SU-DHL-6 (cell line): Measurements from ENCODE around the gene BMPR2.

Experiments
- H2AFZ ChIP-seq: fragments of 200-600 bp; sonication (generic); 2 replicates; pipeline ENCODE4 v1.6.1; 2014; ENCODE audit warnings: low read depth, mild to moderate bottlenecking, moderate library complexity, mixed read lengths, antibody characterized with exemption, low read length; ENCODE audit not compliant: severe bottlenecking
- H3F3A ChIP-seq: fragments of 200-600 bp; shearing (Covaris generic); 2 replicates; pipeline ENCODE4 v1.6.0; 2016; ENCODE audit warnings: antibody characterized with exemption, mild to moderate bottlenecking; ENCODE audit not compliant: insufficient read depth
- H3K27ac ChIP-seq: fragments of 200-600 bp; sonication (generic); 2 replicates; pipeline ENCODE4 v1.5.1; 2016; ENCODE audit warnings: low read depth, mild to moderate bottlenecking, low read length, moderate library complexity, mixed read lengths
- H3K27me3 ChIP-seq: fragments of 200-600 bp; sonication (generic), shearing (Covaris generic); 2 replicates; pipeline ENCODE4 v1.6.0; 2014; ENCODE audit warnings: mild to moderate bottlenecking, low read length
- H3K36me3 ChIP-seq: fragments of 200-600 bp; sonication (generic); 2 replicates; pipeline ENCODE4 v1.6.1; 2014; ENCODE audit warnings: mild to moderate bottlenecking, low read length, mixed read lengths
- H3K4me2 ChIP-seq: fragments of 300-600, 200-600 bp; shearing (Covaris generic), sonication (generic); 2 replicates; pipeline ENCODE4 v1.6.0; 2014; ENCODE audit warnings: low read length, low read depth, mild to moderate bottlenecking; ENCODE audit not compliant: poor library complexity, severe bottlenecking
- H3K4me3 ChIP-seq: fragments of 200-600 bp; sonication (generic); 2 replicates; pipeline ENCODE4 v1.5.1; 2014; ENCODE audit warnings: antibody characterized with exemption, low read length, mild to moderate bottlenecking, mixed read lengths; ENCODE audit not compliant: insufficient read depth, poor library complexity, severe bottlenecking
- H3K79me2 ChIP-seq: fragments of 200-600 bp; sonication (generic); 2 replicates; pipeline ENCODE4 v1.6.1; 2014; ENCODE audit warnings: mild to moderate bottlenecking, low read length, moderate library complexity; ENCODE audit not compliant: insufficient read depth
- H3K9ac ChIP-seq: fragments of 200-600 bp; sonication (generic); 2 replicates; pipeline ENCODE4 v1.7.0; 2014; ENCODE audit warnings: mild to moderate bottlenecking, low read length
- H3K9me2 ChIP-seq: fragments of 200-600 bp; sonication (generic); replicated peaks from 2 replicates; pipeline ENCODE4 v1.6.1; 2014; ENCODE audit warnings: low read length; ENCODE audit not compliant: insufficient read depth
- H3K9me3 ChIP-seq: fragments of 200-600 bp; sonication (generic); 2 replicates; pipeline ENCODE4 v1.6.1; 2014; ENCODE audit warnings: low read length, mixed read lengths; ENCODE audit not compliant: insufficient read depth
- H4K20me1 ChIP-seq: fragments of 200-600 bp; sonication (generic); 2 replicates; pipeline ENCODE4 v1.6.1; 2014; ENCODE audit warnings: low read depth, mild to moderate bottlenecking, antibody characterized with exemption, low read length, moderate library complexity, mixed read lengths
- EZH2phosphoT487 ChIP-seq: fragments of 200-600 bp; sonication (generic), shearing (Covaris generic); conservative IDR thresholded peaks from 2 replicates; pipeline ENCODE4 v1.6.1; 2018; ENCODE audit warnings: mild to moderate bottlenecking, antibody characterized with exemption, low read length, moderate library complexity, mixed read lengths
- TF ChIP-seq, protein P1 (sequence below): fragments of 200-600 bp; sonication (generic); IDR thresholded peaks from one replicate; pipeline ENCODE4 v1.5.1; 2017; ENCODE audit warnings: antibody characterized with exemption, mild to moderate bottlenecking, low read length, moderate library complexity; ENCODE audit not compliant: insufficient read depth, poor library complexity, severe bottlenecking

The BMPR2 gene

DNA sequence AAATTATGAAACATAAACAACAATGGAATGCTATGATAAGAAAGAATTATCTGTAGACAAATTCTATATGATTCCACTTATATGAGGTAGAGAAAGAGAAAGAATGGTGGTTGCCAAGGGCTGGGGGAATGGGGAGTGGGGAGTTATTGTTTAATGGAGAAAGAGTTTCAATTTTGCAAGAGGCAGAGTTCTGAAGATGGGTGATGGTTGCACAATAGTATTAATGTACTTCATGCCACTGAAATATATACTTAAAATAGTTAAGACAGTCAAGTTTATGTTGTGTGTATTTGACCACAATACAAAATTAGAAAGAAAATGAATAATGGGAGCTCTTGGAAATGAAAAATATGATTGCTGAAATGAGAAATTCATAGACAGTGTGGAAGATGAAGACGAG lies 236.0 kb downstream of the BMPR2 start:
- TF ChIP-seq, protein P1, sequence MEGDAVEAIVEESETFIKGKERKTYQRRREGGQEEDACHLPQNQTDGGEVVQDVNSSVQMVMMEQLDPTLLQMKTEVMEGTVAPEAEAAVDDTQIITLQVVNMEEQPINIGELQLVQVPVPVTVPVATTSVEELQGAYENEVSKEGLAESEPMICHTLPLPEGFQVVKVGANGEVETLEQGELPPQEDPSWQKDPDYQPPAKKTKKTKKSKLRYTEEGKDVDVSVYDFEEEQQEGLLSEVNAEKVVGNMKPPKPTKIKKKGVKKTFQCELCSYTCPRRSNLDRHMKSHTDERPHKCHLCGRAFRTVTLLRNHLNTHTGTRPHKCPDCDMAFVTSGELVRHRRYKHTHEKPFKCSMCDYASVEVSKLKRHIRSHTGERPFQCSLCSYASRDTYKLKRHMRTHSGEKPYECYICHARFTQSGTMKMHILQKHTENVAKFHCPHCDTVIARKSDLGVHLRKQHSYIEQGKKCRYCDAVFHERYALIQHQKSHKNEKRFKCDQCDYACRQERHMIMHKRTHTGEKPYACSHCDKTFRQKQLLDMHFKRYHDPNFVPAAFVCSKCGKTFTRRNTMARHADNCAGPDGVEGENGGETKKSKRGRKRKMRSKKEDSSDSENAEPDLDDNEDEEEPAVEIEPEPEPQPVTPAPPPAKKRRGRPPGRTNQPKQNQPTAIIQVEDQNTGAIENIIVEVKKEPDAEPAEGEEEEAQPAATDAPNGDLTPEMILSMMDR = no peak
- TF ChIP-seq EZH2phosphoT487 = no peak
- Histone ChIP-seq H3K4me2 (no peak overlapping the region), H2AFZ (no peak overlapping the region), H3K36me3 (no peaks in the 10 kb centered on the region), H3F3A (no peaks in the 10 kb centered on the region), H4K20me1 (no peaks in the 10 kb centered on the region), H3K9ac (no peak overlapping the region), H3K27ac (no peak overlapping the region), H3K4me3 (no peak overlapping the region), H3K27me3 (no peaks in the 10 kb centered on the region), H3K9me3 (no peaks in the 10 kb centered on the region), H3K79me2 (no peaks in the 10 kb centered on the region), H3K9me2 (no peaks in the 10 kb centered on the region)

GRCh38 chr2:202613479-202613878 lies 237.4 kb downstream of the BMPR2 start:
- H3K27ac ChIP-seq = no peak overlapping the region
- H3K9me3 ChIP-seq = no peaks in the 10 kb centered on the region
- H3K79me2 ChIP-seq = no peaks in the 10 kb centered on the region
- H4K20me1 ChIP-seq = no peaks in the 10 kb centered on the region
- no peak for TF ChIP-seq EZH2phosphoT487
- TF ChIP-seq, protein P1 = no peak
- no peak overlapping the region for H3K4me3 ChIP-seq
- H3K9me2 ChIP-seq = no peaks in the 10 kb centered on the region
- no peak overlapping the region for H3K4me2 ChIP-seq
- H3K27me3 ChIP-seq = no peaks in the 10 kb centered on the region
- no peaks in the 10 kb centered on the region for H3K36me3 ChIP-seq
- no peaks in the 10 kb centered on the region for H3F3A ChIP-seq
- no peak overlapping the region for H2AFZ ChIP-seq
- H3K9ac ChIP-seq = no peak overlapping the region
